IPS-15b (cell line): ENCODE results near the gene POU3F1.

ENCODE experiments used
- H3K27me3 ChIP-seq: one replicate; pipeline ENCODE4 v1.6.1; 2013; ENCODE audit warnings: low read length; ENCODE audit not compliant: control insufficient read depth, insufficient read depth
- H3K36me3 ChIP-seq: one replicate; pipeline ENCODE4 v1.6.1; 2013; ENCODE audit warnings: low read length; ENCODE audit not compliant: control insufficient read depth, insufficient read depth
- H3K4me1 ChIP-seq: one replicate; pipeline ENCODE4 v1.6.1; 2013; ENCODE audit warnings: mild to moderate bottlenecking, low read length; ENCODE audit not compliant: control insufficient read depth, insufficient read depth
- H3K4me3 ChIP-seq: one replicate; pipeline ENCODE4 v1.5.1; 2013; ENCODE audit warnings: low read depth, low read length
- H3K9ac ChIP-seq: one replicate; pipeline ENCODE4 v1.6.1; 2013; ENCODE audit warnings: low read depth, mild to moderate bottlenecking, low read length
- H3K9me3 ChIP-seq: one replicate; pipeline ENCODE4 v1.6.1; 2013; ENCODE audit warnings: mild to moderate bottlenecking, low read length; ENCODE audit not compliant: control insufficient read depth, insufficient read depth

POU3F1 gene

GRCh38 chr1:37994886-37995566 is 51.6 kb downstream of the POU3F1 start:
- no peak overlapping the region for H3K9ac ChIP-seq
- no peak overlapping the region for H3K4me3 ChIP-seq
- peaks cover 6% of the 10 kb centered on the region for H3K36me3 ChIP-seq
- no peaks in the 10 kb centered on the region for H3K27me3 ChIP-seq
- H3K9me3 ChIP-seq: no peaks in the 10 kb centered on the region
- peaks cover 15% of the 10 kb centered on the region for H3K4me1 ChIP-seq
